Urinary bladder (tissue), 4 donors: ENCODE measurements around the gene EFCAB6. TPM values are rescaled to one million over a fixed set of nuclear protein-coding genes. Genes with fewer than 3 reads are reported as not detected.

Source experiments
- DNase-seq: peaks from one replicate; pipeline ENCODE4 v3.0.0-alpha.2; 2015; ENCODE audit errors: extremely low spot score
- H3K27ac ChIP-seq: one replicate; pipeline ENCODE4 v1.5.1; 2013; ENCODE audit warnings: low read depth, mild to moderate bottlenecking, moderate library complexity
- H3K36me3 ChIP-seq: one replicate; pipeline ENCODE4 v1.6.1; 2013; ENCODE audit warnings: mild to moderate bottlenecking, moderate library complexity; ENCODE audit not compliant: insufficient read depth
- H3K4me1 ChIP-seq: one replicate; pipeline ENCODE4 v1.6.1; 2013; ENCODE audit warnings: mild to moderate bottlenecking, moderate library complexity; ENCODE audit not compliant: insufficient read depth
- H3K4me3 ChIP-seq: one replicate; pipeline ENCODE4 v1.5.1; 2013; ENCODE audit warnings: low read depth, low read length
- WGBS: extraction: QIAGEN DNeasy Blood & Tissue Kit; methylation state at CpG from one replicate; pipeline ENCODE4 v1.1.7; 2013; 5-methylcytosine and 5-hydroxymethylcytosine counted together
- polyA plus RNA-seq: library from polyadenylated mRNA; stranded (reverse); fragments of 200-250 nt; gene quantifications from one replicate; pipeline ENCODE4 v1.2.3, GENCODE V29; 2013
- total RNA-seq: library from RNA; depleted of rRNA; stranded (reverse); fragments of >200 nt; gene quantifications from one replicate; pipeline ENCODE4 v1.2.3, GENCODE V29; 2014
- donor health status: healthy with polysubstance abuse.
- donor health status: healthy.

EFCAB6 gene
- total and polyA plus RNA-seq, 2 donors, result 0.71 to 3.2 TPM

GRCh38 chr22:43529934-43530333 lies 282.2 kb downstream of the EFCAB6 start:
- WGBS, result 86% methylated on average over 9 of the region's 9 CpGs
- no peak for DNase-seq
- Histone ChIP-seq H3K4me1 (no peaks in the 10 kb centered on the region), H3K36me3 (no peaks in the 10 kb centered on the region), H3K4me3 (no peak overlapping the region), H3K27ac (no peak overlapping the region)

GRCh38 chr22:43529461-43529860 lies 282.6 kb downstream of the EFCAB6 start:
- H3K4me3 ChIP-seq, result no peak overlapping the region
- no peak overlapping the region for H3K27ac ChIP-seq
- WGBS, result 92% methylated on average over 2 of the region's 2 CpGs
- no peaks in the 10 kb centered on the region for H3K36me3 ChIP-seq
- no peak for DNase-seq
- H3K4me1 ChIP-seq, result no peaks in the 10 kb centered on the region

GRCh38 chr22:43528601-43529360 lies 283.3 kb downstream of the EFCAB6 start:
- DNase-seq, result no peak
- WGBS, result 63% methylated on average over 12 of the region's 12 CpGs

DNA sequence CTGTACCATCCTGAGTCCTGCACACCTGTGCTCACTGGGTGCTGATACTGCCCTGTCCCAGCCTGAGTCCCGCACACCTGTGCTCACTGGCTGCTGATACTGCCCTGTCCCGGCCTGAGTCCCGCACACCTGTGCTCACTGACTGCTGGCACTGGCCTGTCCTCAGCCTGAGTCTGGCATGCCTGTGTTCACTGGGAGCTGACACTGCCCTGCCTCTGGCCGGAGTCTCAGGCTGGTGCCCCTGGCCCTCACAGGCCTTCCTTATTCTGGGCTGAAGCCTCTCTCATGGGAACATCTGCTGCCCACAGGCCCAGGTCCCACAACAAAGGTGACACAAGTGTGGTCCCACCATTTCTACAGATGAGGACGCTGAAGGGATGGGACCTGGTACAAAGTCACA lies 285.2 kb downstream of the EFCAB6 start:
- Histone ChIP-seq H3K4me3 (no peak overlapping the region), H3K4me1 (no peaks in the 10 kb centered on the region), H3K27ac (no peak overlapping the region), H3K36me3 (no peaks in the 10 kb centered on the region)
- no peak for DNase-seq
- WGBS, result 81% methylated on average over 5 of the region's 5 CpGs

More at GRCh38 chr22:43528601-43529360, 283.3 kb downstream of the EFCAB6 start:
- Histone ChIP-seq H3K27ac (no peak overlapping the region), H3K4me1 (no peaks in the 10 kb centered on the region), H3K4me3 (no peak overlapping the region), H3K36me3 (no peaks in the 10 kb centered on the region)

DNA sequence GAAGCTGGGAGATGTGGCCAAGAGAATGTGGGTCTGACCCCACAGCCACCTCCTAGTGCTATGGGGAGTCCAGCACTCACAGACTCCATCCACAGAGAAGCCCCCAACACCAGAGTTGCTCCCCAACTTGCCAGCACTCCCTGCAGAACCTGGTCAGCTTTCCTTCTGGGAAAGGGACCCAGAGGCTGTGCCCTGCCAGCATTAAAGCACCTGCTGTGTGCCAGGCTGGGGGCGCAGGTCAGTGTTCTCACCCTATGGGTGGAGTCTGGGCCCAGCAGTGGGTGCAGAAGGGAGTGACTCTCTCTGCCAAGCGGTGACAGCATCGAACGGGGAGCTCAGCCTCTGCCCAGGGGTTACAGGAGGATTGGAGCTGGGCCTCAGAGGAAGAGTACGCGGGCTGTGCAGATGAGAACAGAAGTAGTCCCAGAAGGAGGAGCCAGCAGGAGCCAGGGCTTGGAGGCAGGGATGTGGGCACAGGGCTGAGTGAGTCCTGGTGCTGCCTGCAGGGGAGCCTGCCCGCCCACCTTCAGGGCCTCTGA lies 285.9 kb downstream of the EFCAB6 start:
- H3K4me3 ChIP-seq, result no peak overlapping the region
- H3K27ac ChIP-seq, result no peak overlapping the region
- H3K4me1 ChIP-seq, result no peaks in the 10 kb centered on the region
- no peaks in the 10 kb centered on the region for H3K36me3 ChIP-seq
- WGBS, result 83% methylated on average over 7 of the region's 7 CpGs
- no peak for DNase-seq

- no peak for DNase-seq
- 76% methylated on average over 6 of the region's 6 CpGs for WGBS
Measured at GRCh38 chr22:43521716-43522115, 290.4 kb downstream of the EFCAB6 start.

DNA sequence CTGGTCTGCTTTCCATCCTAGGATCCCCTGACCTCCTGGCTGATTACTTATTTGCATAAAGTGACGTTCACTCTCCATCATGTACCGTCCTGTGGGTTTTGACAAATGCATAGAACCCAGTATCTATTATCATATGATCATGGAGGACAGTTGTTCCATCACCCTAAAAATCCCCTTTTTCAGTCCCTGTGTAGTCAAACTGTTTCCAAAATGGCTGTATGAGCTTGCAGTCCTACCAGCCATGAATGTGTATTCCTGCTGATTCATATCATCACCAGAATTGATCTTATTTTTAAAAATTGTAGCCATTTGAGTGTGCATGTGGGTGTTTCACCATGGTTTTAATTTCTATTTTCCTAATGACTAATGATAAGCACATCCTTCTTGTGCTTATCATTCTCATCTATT lies 291.5 kb downstream of the EFCAB6 start:
- WGBS, result 48% methylated on average over 2 of the region's 2 CpGs
- no peak overlapping the region for H3K4me3 ChIP-seq
- no peaks in the 10 kb centered on the region for H3K4me1 ChIP-seq
- H3K36me3 ChIP-seq, result no peaks in the 10 kb centered on the region
- H3K27ac ChIP-seq, result no peak overlapping the region
- no peak for DNase-seq

More at GRCh38 chr22:43521716-43522115, 290.4 kb downstream of the EFCAB6 start:
- H3K27ac ChIP-seq, result no peak overlapping the region
- no peak overlapping the region for H3K4me3 ChIP-seq
- no peaks in the 10 kb centered on the region for H3K36me3 ChIP-seq
- no peaks in the 10 kb centered on the region for H3K4me1 ChIP-seq

DNA sequence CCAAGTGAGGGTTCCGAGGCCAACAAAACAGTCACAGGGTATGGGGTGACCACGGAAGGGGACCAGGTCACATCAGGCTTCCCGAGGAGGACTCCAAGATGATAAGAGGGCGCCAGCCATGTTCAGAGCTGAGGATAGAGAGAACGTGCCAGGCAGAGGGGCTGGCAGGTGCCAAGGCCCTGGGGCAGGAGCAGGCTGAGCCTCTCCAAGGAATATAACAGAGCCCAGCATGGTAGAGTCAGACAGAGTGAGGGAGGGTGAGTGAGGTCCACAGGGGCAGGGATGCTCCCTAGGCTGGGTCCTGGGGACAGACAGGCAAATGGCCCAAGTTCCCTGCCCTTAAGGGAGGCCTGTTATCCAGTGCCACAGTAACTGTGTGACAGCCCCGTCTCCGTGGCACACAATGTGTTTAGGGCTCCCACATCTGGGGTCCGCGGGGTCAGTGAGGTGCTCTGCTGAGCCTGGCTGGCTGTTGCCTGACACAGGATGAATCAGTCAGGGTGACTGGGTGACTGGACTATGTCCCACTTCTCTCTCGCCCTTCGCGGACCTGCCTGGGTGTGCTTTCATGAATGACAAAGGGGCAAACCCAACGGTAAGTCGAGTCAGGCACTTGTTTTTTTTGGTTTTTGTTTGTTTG lies 295.0 kb downstream of the EFCAB6 start:
- WGBS, result 89% methylated on average over 14 of the region's 14 CpGs
- no peaks in the 10 kb centered on the region for H3K36me3 ChIP-seq
- no peak for DNase-seq
- no peak overlapping the region for H3K27ac ChIP-seq
- H3K4me3 ChIP-seq, result no peak overlapping the region
- no peaks in the 10 kb centered on the region for H3K4me1 ChIP-seq

- Histone ChIP-seq H3K4me3 (no peak overlapping the region), H3K27ac (no peak overlapping the region), H3K4me1 (no peaks in the 10 kb centered on the region), H3K36me3 (no peaks in the 10 kb centered on the region)
- 84% methylated on average over 14 of the region's 14 CpGs for WGBS
- no peak for DNase-seq
Measured at GRCh38 chr22:43516386-43516785, 295.7 kb downstream of the EFCAB6 start.

- no peak for DNase-seq
- Histone ChIP-seq H3K4me1 (no peaks in the 10 kb centered on the region), H3K36me3 (no peaks in the 10 kb centered on the region), H3K4me3 (no peak overlapping the region), H3K27ac (no peak overlapping the region)
- 68% methylated on average over 13 of the region's 13 CpGs for WGBS
Measured at GRCh38 chr22:43515902-43516301, 296.2 kb downstream of the EFCAB6 start.

DNA sequence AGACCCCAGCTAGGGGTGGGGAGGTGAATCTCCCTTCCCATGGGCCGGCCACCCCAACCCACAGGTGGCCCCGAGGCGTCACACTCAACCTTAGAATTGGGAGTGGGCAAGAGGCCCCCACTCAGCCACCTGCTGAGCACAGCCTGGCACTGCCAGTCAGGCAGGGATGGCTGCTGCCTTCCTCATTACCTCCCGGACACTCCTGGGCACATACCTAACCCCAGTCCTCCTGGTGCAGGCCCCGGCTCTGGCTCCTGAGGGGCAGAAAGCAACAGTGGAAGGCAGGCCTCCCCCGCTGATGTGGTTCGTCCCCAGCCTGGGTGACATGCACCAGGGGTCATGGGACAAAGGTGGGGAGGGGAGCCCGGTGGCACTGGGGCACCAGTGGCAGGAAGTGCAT lies 296.7 kb downstream of the EFCAB6 start:
- Histone ChIP-seq H3K4me3 (no peak overlapping the region), H3K4me1 (no peaks in the 10 kb centered on the region), H3K27ac (no peak overlapping the region), H3K36me3 (no peaks in the 10 kb centered on the region)
- 84% methylated on average over 8 of the region's 8 CpGs for WGBS
- no peak for DNase-seq

DNA sequence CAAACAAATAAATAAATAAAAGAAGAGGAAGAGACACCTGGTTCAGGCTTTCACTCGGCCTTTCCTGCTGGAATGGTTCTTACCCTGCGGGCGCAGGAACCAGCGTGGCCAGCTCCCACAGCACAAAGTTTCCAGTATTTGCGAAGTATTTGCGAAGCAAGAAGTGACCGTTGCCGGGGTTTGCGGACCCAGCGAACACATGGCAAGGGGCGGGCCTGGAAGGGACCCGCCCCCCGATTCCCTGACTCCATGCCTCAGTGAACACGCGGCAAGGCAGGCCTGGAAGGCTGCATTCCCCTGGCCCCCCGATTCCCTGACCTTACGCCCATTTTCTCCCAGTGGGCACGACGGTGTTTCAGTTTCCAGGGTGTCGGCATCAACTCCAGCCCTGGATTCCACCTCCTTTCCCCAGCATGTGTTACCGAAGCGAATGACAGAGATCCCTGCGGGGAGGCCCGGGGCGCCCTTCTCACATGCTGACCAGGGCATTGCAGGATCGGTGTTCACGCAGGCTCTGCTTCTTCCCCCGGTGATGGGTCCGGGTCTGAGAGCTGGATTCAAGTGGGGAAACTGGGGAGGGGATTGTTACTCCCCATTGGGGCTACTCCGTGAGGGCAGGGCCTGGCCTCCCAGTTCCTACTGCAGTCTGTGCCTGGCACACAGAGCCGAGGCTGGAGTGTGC lies 297.5 kb downstream of the EFCAB6 start:
- Histone ChIP-seq H3K4me3 (no peak overlapping the region), H3K27ac (no peak overlapping the region), H3K36me3 (no peaks in the 10 kb centered on the region), H3K4me1 (no peaks in the 10 kb centered on the region)
- no peak for DNase-seq
- 81% methylated on average over 31 of the region's 31 CpGs for WGBS

GRCh38 chr22:43512279-43512678 lies 299.8 kb downstream of the EFCAB6 start:
- no peaks in the 10 kb centered on the region for H3K4me1 ChIP-seq
- WGBS, result 78% methylated on average over 8 of the region's 8 CpGs
- H3K27ac ChIP-seq, result no peak overlapping the region
- H3K4me3 ChIP-seq, result no peak overlapping the region
- no peak for DNase-seq
- H3K36me3 ChIP-seq, result no peaks in the 10 kb centered on the region
